HG03565 (cell line): ENCODE results near the gene TSPAN13.
A peak's percentile ranks its signal among the peaks of the same experiment; 100 is the strongest.

Experiments
- ATAC-seq: cut with Tn5 transposase; IDR thresholded peaks from one replicate; pipeline ENCODE4 v1.9.1; 2021; ENCODE audit warnings: mild to moderate bottlenecking, moderate library complexity; ENCODE audit not compliant: unreplicated experiment

Gene TSPAN13

GRCh38 chr7:16773884-16774283 lies 20.3 kb downstream of the TSPAN13 start:
- ATAC-seq, result no peak

GRCh38 chr7:16774294-16774693 lies 20.7 kb downstream of the TSPAN13 start:
- ATAC-seq, result no peak

- ATAC-seq, result no peak
Measured at GRCh38 chr7:16774986-16775385, 21.4 kb downstream of the TSPAN13 start.

DNA sequence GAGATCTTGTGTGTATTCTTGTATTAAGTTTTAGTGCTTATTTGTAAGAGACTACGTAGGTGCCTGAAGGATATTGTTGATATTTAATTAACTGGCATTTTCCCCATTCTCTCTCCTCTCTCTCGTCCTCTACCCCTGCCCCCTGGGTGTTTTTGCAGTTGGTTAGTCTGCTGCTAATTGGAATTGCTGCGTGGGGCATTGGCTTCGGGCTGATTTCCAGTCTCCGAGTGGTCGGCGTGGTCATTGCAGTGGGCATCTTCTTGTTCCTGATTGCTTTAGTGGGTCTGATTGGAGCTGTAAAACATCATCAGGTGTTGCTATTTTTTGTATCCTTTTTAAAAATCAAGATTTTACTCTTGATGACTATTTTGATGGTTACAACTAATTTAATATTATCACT lies 22.5 kb downstream of the TSPAN13 start:
- no peak for ATAC-seq

DNA sequence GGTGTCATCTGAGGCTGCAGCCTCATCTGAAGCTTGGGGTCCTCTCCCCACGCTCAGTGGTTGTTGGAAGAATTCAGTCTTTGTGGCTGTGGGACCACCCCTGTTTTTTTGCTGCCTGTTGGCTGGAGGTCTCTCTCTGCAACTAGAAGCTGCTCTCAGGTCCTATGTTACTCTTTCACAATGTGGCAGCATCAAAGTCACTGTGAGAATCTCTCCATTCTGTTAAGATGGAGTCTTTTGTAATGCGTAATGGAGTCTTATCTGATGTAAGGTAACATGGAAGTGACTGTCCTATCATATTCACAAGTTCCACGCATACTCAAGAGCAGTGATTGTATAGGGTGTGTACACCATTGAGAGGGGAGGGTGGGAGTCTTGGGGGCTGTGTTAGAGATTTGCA lies 24.9 kb downstream of the TSPAN13 start:
- no peak for ATAC-seq

DNA sequence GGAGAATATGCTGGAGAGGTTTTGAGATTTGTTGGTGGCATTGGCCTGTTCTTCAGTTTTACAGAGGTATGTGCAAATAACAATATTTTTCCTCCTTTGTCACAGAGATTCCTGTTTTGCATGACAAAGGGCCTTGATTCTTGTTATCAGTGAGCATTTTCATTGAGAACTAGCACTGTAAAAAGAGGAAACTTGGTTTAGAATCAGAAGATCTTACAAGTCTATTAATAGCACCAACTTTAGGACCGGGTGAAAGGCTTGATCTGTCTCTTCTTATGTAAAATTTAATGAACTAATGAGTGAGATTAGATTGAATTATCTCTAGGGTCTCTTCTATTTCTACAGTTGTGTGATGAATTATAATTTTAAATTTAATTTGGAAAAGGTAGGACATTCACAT lies 25.5 kb downstream of the TSPAN13 start:
- no peak for ATAC-seq

- no peak for ATAC-seq
Measured at GRCh38 chr7:16780596-16780995, 27.0 kb downstream of the TSPAN13 start.

- no peak for ATAC-seq
Measured at GRCh38 chr7:16785321-16785720, 31.8 kb downstream of the TSPAN13 start.

GRCh38 chr7:16785846-16786245 lies 32.3 kb downstream of the TSPAN13 start:
- no peak for ATAC-seq

GRCh38 chr7:16786257-16786656 lies 32.7 kb downstream of the TSPAN13 start:
- no peak for ATAC-seq

GRCh38 chr7:16787127-16787526 lies 33.6 kb downstream of the TSPAN13 start:
- no peak for ATAC-seq

- no peak for ATAC-seq
Measured at GRCh38 chr7:16791071-16791470, 37.5 kb downstream of the TSPAN13 start.

DNA sequence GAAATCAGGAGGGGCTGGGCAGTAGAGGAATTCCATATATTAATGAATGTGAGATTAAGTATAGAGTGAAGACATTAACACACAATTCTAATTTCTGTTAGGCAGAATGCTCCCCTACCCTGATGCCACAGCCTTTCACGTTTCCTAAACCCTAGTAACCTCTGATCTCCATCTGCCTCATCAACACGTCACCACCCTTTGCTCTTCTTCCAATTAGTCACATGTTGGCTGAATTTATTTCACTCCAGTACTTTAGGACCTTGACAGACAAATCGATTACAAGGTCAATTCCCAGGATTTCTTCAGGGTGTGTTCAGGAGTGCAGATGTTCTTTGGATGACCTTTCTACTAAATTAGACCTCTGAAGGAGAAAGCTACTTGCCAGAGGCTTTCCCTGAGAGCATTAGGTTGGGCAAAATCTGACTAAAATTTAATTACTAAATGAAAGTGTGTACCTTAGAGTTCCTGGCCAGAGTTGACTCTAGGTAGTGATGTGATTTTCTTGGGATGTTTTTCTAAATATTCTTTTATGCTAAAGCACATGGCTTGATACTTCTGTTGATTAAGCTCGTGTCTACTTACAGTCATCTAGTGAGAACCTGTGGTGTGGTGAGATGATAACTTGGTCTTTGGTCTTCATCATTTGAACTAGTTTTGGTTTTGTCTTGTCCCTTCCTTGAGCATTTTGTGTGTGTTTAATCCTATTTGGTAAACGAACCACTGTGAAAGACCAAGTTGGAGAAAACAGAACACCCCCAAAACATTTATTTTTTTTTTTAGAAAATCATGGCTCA lies 38.5 kb downstream of the TSPAN13 start:
- no peak for ATAC-seq

DNA sequence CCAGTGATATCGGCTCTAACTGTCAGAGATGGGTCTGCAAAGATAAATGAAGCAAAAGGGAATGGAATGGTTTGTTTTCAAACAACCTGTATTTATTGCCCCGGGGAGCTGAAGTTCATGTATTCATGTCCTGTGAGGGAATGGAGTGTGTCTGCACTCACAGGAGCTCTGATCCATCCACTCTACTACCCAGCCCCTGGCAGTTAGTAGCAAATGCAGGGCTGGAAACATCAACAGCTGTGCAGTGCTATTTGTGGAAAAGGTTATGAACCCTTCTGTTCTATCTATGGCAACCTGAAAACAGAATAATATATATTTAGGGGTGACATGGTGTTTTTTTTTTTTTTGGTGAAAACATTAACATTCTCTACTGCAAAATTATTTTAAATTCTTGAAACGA lies 41.4 kb downstream of the TSPAN13 start:
- ATAC-seq, result no peak

GRCh38 chr7:16795624-16796023 lies 42.1 kb downstream of the TSPAN13 start:
- no peak for ATAC-seq

GRCh38 chr7:16801111-16801542 lies 47.6 kb downstream of the TSPAN13 start:
- ATAC-seq, result peak; percentile 74

- ATAC-seq, result no peak
Measured at GRCh38 chr7:16801579-16801978, 48.0 kb downstream of the TSPAN13 start.

- no peak for ATAC-seq
Measured at GRCh38 chr7:16803125-16803524, 49.6 kb downstream of the TSPAN13 start.

- ATAC-seq, result no peak
Measured at GRCh38 chr7:16803881-16804673, 50.5 kb downstream of the TSPAN13 start.

DNA sequence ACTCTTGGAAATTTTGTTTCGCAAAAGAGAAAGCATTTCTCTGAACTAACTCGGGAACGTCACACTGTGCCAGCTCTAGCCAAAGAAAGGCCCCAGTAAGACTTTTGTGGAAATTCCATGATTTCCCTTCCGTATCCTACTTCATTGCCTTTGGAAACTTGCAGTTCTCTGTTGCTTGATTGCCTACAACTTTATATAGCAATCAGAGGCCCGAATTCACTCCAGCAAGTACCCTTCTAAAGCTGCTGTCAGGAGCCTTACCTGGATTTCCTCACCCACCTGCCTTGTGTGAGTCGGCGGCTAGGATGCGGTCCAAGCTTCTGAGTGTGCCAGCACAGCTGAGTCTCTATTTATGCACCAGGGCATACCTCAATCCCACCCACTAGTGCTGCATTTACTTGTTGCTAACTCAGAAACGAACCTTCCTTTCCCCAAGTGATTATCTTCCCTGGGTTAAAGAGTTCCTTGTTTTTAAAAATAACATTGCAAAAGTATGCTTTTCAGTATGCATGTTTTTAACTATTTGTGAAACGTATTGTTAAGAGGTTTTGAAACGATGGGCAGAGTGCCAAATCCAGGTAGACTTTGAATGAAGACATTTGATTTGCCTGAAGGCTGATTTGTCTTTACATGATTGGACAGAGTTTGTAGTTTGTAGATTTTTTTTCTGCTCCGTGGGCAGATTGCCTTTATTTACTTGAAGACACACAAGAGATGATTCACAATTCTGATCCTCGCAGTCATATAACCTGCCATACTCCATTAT lies 51.3 kb downstream of the TSPAN13 start, which contains the start of gene AGR2:
AGR2 (minus strand) TSS at position 326 of the 766 bp plus-strand sequence. CDS start 3,203 bp downstream, outside the sequence.
- ATAC-seq, result no peak

DNA sequence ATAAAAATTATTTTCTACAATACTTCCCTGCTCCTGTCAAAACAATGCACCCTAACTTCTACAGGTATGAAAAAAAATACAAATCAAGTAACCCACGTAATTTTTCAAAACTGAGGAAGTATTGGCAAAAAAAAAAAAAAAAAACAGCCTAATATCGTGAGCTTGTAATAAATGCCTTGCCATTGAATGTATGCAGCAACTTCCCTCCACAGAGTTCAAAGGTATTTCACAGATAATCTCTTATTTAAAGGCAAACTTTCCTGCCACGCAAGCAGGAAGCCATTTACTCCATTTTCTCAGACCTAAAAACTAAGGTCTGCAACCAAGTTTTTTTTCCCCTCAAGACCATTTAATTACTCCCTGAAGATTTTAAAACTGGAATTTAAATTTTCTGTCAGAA lies 51.9 kb downstream of the TSPAN13 start:
- ATAC-seq, result no peak
